GM21360 (cell line): ENCODE measurements around the gene RGS16.
A peak's percentile ranks its signal among the peaks of the same experiment; 100 is the strongest.
"Not testable (repeated sequence)": the region's sequence is repeated elsewhere in the genome, so short reads cannot be mapped to it uniquely, and the experiment has no call there.

Source experiments
- ATAC-seq: cut with Tn5 transposase; IDR thresholded peaks from one replicate; pipeline ENCODE4 v1.9.1; 2021; ENCODE audit warnings: mild to moderate bottlenecking, moderate library complexity; ENCODE audit not compliant: unreplicated experiment

The RGS16 gene, protein sequence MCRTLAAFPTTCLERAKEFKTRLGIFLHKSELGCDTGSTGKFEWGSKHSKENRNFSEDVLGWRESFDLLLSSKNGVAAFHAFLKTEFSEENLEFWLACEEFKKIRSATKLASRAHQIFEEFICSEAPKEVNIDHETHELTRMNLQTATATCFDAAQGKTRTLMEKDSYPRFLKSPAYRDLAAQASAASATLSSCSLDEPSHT

GRCh38 chr1:182604175-182605164, at the start of gene RGS16:
Gene RGS16, minus strand, starts transcription at chr1:182604389. Its CDS starts 130 bp downstream, at chr1:182604259.
- peak; percentile 82 for ATAC-seq

GRCh38 chr1:182653986-182654385, 49.8 kb upstream of the RGS16 start:
- ATAC-seq = no peak

- ATAC-seq = no peak
Measured at GRCh38 chr1:182652933-182653332, 48.7 kb upstream of the RGS16 start.

- ATAC-seq = no peak
Measured at GRCh38 chr1:182651339-182651724, 47.1 kb upstream of the RGS16 start.

DNA sequence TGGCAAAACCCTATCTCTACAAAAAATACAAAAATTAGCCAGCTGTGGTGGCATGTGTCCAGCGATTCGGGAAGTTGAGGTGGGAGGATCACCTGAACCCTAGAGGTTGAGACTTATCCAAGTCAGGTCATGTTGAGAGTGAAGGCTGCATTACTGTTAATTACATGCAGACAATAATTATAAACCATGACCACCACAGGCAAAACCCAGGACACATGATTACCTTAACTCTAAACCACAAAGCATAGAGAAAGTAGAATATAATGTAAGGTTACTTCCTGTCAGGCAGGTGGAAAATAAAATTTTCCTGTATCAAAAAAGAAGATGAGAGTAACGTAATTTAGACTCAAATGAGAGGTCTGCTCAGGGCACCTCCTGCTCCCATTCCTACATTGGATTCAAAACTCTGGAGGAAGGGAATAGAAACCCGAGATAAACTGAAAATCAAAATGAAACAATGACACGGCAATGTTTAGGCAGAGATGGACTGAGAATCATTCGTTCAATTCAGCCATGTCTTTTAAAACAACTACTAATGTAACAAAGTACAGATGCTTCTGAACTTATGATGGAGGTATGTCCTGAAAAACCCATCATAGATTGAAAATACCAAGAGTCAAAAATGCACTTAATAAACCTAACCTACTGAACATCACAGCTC, 46.6 kb upstream of the RGS16 start:
- ATAC-seq = no peak

GRCh38 chr1:182649041-182649440, 44.9 kb upstream of the RGS16 start:
- ATAC-seq = no peak

GRCh38 chr1:182646739-182647138, 42.5 kb upstream of the RGS16 start:
- ATAC-seq = no peak

DNA sequence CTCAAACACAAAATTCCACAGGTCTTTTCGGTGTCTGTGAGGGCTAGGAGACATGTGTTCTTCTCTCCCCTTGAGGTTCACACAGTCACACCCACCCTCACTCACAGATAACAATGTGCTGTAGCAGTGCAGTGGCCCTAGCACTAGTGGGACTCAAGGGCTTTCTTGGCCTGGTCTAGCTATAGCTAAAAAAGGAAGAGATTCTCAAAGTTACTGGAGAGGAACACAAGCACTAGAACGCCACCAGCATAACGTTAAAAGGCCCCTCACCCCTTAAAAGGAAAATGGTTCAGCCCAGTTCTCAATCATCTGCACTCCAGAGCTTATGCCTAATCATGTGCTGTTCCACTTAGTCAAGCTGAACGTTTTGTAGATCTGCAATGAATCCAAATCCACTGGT, 40.7 kb upstream of the RGS16 start:
- ATAC-seq = peak; percentile 55

- no peak for ATAC-seq
Measured at GRCh38 chr1:182643699-182644098, 39.5 kb upstream of the RGS16 start.

- no peak for ATAC-seq
Measured at GRCh38 chr1:182642461-182642860, 38.3 kb upstream of the RGS16 start.

GRCh38 chr1:182641561-182641960, 37.4 kb upstream of the RGS16 start:
- ATAC-seq = no peak

DNA sequence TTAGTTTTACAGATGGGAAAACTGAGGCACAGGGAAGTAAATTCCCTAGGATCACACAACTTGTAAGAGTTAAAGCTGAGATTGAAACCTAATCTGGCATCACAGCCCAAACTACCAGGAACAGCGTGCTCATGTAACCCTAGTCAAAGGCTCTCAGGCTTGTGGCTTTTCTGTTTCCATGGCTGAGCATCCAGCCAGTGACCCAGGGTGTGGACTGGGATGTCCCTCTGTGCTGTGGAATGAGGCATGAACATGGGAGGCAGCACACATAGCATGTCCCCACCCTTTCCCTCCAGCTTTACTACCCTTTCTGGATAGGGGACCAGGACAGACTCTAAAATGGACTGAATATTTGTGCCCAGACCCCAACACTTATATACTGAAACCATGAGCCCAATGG, 35.1 kb upstream of the RGS16 start:
- ATAC-seq = no peak

GRCh38 chr1:182637769-182638168, 33.6 kb upstream of the RGS16 start:
- ATAC-seq = no peak

DNA sequence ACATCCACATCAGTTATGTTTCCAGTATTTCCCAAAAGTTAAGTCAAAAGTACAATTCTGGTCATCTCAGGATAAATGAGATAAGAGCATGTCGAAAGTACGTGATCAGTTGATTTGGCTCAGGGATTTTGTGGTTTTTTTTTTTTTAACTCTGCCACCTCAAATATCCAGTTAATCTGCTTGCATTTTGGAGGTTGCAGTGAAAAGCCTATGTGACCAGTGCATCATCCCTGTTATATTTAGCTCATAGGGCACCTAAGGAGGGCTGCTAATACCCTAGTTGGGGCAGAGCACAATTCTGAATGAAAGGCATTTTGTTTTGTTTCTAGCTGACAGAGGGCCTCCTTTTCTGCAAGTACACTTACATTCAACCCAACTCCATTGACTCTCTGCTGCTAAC, 31.7 kb upstream of the RGS16 start:
- no peak for ATAC-seq

GRCh38 chr1:182634306-182635072, 30.3 kb upstream of the RGS16 start:
- no peak for ATAC-seq

GRCh38 chr1:182633657-182634281, 29.6 kb upstream of the RGS16 start:
- no peak for ATAC-seq

DNA sequence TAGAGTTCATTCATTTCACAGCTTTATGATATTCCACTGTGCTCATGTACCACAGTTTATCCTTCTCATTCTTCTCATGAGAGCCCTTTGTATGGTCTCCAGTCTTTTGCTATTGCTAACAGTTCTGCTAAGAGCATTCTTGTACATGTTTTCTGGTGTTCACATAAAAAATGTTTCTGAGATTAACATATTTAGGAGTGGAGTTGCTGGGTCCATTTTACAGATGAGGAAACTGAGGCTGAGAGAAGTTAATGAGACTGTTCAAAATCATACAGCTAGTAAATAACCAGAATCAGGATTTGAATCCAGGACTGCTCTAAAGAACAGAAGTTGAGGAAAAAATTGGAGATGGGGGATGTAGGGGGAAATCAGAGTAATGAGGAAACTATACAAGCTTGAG, 28.8 kb upstream of the RGS16 start:
- no peak for ATAC-seq

GRCh38 chr1:182632441-182632857, 28.3 kb upstream of the RGS16 start:
- not testable (repeated sequence) for ATAC-seq

DNA sequence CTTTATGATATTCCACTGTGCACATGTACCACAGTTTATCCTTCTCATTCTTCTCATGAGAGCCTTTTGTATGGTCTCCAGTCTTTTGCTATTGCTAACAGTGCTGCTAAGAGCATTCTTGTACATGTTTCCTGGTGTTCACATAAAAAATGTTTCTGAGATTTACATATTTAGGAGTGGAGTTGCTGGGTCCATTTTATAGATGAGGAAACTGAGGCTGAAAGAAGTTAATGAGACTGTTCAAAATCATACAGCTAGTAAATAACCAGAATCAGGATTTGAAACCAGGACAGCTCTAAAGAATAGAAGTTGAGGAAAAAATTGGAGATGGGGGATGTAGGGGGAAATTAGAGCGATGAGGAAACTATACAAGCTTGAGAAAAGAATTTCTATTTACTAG, 27.8 kb upstream of the RGS16 start:
- no peak for ATAC-seq

DNA sequence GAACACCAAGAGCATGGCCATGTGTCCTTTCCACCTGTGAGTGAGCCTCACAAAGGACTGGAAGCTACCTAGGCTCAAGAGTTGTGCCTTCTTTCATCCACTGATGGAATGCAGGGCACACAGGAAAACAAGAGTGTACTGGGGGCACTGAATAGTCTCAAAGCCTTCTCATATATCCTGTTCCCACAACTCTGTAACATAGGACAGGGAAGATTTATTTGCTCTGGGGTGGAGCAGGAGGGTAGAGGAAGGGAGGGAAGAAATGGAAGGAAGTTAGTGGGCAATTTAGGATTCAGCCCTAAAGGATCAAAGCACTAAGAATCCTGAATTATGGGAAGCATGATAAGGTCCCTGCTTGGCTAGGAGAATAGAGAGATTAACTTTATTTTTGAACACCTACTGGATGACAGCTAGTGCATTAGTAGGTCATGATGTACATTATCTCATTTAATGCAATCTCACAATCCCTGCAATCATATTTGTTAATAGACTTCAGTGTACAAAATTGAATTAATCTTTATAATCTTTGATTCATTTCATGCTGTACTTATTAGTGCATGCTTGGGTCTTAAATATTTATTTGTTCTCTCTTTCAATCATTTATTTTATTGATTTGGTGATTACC, 27.0 kb upstream of the RGS16 start:
- no peak for ATAC-seq
